Calu3 (cell line): Measurements from ENCODE around the gene ZNF84. TPM values are rescaled to one million over a fixed set of nuclear protein-coding genes. Genes with fewer than 3 reads are reported as not detected.

ENCODE experiments used
- BruUV-seq: library from RNA; stranded (reverse); fragments of 400-500 nt; replicated peaks from 2 replicates; lab custom pipeline; 2021; lab: Mats Ljungman, UMichigan
- CTCF ChIA-PET: fragments of 300-600 bp; sonication (Branson Sonifier 250); formaldehyde crosslinking; loops from one replicate; lab custom pipeline; 2022; ENCODE audit warnings: antibody characterized with exemption; lab: Charles Lee
- DNase-seq: peaks from one replicate; pipeline ENCODE4 v3.0.0; 2022
- H3K27ac Mint-ChIP-seq: one replicate; pipeline ENCODE4 v1.8.0; 2022; ENCODE audit warnings: mixed read lengths; ENCODE audit not compliant: unreplicated experiment
- H3K27me3 Mint-ChIP-seq: one replicate; pipeline ENCODE4 v1.8.0; 2022; ENCODE audit warnings: mixed read lengths; ENCODE audit not compliant: unreplicated experiment
- H3K36me3 Mint-ChIP-seq: one replicate; pipeline ENCODE4 v1.8.0; 2022; ENCODE audit warnings: mild to moderate bottlenecking, moderate library complexity, mixed read lengths; ENCODE audit not compliant: insufficient read depth, unreplicated experiment
- H3K4me1 Mint-ChIP-seq: one replicate; pipeline ENCODE4 v1.8.0; 2022; ENCODE audit warnings: mild to moderate bottlenecking, low read depth, mixed read lengths; ENCODE audit not compliant: unreplicated experiment
- H3K4me3 Mint-ChIP-seq: one replicate; pipeline ENCODE4 v1.8.0; 2022; ENCODE audit warnings: mild to moderate bottlenecking, low read depth, moderate library complexity, mixed read lengths; ENCODE audit not compliant: unreplicated experiment
- H3K9me3 Mint-ChIP-seq: one replicate; pipeline ENCODE4 v1.8.0; 2022; ENCODE audit warnings: low read depth, mixed read lengths; ENCODE audit not compliant: unreplicated experiment
- intact Hi-C: fragments of 100-400 bp; cut with micrococcal nuclease; formaldehyde crosslinking; loops from one replicate; pipeline ENCODE4 v1.10.0; 2022; ENCODE audit not compliant: unreplicated experiment
- total RNA-seq: library from RNA; stranded (reverse); gene quantifications from 2 replicates; pipeline ENCODE4 v1.2.3, GENCODE V29; 2022
- TF ChIP-seq, protein P1 (sequence below): fragments of 200-600 bp; IDR thresholded peaks from one replicate; pipeline ENCODE4 v1.8.0; 2022; ENCODE audit warnings: antibody characterized with exemption; ENCODE audit not compliant: unreplicated experiment

Gene ZNF84
- total RNA-seq, 1 experiment from 2014 or later = 44.5 TPM

- BruUV-seq = no TSS peak
- H3K27ac Mint-ChIP-seq = no peak overlapping the region
Observed at GRCh38 chr12:133105620-133106019, 68.3 kb downstream of the ZNF84 start.

DNA sequence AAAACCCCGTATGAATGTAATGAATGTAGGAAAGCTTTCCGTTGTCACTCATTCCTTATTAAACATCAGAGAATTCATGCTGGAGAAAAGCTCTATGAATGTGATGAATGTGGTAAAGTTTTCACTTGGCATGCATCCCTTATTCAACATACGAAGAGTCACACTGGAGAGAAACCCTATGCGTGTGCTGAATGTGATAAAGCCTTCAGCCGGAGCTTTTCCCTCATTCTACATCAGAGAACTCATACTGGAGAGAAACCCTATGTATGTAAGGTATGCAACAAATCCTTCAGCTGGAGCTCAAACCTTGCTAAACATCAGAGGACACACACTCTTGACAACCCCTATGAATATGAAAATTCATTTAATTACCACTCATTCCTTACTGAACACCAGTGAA lies 68.9 kb downstream of the ZNF84 start:
- intact Hi-C loops = no loop called here
- H3K9me3 Mint-ChIP-seq = peaks cover 33% of the 10 kb centered on the region
- BruUV-seq = no TSS peak

More at GRCh38 chr12:133105620-133106019, 68.3 kb downstream of the ZNF84 start:
- peaks cover 33% of the 10 kb centered on the region for H3K9me3 Mint-ChIP-seq
- H3K4me3 Mint-ChIP-seq = no peak overlapping the region
- H3K36me3 Mint-ChIP-seq = peaks cover 64% of the 10 kb centered on the region
- no peak for DNase-seq
- intact Hi-C loops = no loop called here
- CTCF ChIA-PET = no interaction called here
- H3K4me1 Mint-ChIP-seq = no peaks in the 10 kb centered on the region
- H3K27me3 Mint-ChIP-seq = no peaks in the 10 kb centered on the region
- TF ChIP-seq, protein P1, sequence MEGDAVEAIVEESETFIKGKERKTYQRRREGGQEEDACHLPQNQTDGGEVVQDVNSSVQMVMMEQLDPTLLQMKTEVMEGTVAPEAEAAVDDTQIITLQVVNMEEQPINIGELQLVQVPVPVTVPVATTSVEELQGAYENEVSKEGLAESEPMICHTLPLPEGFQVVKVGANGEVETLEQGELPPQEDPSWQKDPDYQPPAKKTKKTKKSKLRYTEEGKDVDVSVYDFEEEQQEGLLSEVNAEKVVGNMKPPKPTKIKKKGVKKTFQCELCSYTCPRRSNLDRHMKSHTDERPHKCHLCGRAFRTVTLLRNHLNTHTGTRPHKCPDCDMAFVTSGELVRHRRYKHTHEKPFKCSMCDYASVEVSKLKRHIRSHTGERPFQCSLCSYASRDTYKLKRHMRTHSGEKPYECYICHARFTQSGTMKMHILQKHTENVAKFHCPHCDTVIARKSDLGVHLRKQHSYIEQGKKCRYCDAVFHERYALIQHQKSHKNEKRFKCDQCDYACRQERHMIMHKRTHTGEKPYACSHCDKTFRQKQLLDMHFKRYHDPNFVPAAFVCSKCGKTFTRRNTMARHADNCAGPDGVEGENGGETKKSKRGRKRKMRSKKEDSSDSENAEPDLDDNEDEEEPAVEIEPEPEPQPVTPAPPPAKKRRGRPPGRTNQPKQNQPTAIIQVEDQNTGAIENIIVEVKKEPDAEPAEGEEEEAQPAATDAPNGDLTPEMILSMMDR = no peak

DNA sequence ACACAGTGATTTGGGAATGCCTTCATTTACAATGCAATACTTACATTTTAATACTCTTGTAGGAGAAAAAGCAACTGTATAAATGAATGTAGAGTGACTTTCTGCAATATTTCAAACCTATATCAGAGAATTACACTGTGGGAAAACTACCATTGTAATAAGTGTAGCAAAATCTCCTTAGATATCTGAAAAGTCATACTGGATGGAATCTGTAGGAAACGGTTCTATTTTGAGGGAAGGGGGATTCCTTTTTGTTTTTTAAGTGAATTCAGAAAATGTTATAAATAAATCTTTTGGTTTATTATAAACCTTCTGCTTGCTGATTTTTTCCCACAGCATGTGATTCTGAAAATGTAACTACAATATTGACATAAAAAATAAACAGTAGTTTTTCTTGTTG lies 69.8 kb downstream of the ZNF84 start:
- CTCF ChIA-PET = no interaction called here
- H3K4me1 Mint-ChIP-seq = no peaks in the 10 kb centered on the region
- no peaks in the 10 kb centered on the region for H3K27me3 Mint-ChIP-seq
- peaks cover 32% of the 10 kb centered on the region for H3K9me3 Mint-ChIP-seq
- intact Hi-C loops = no loop called here
- BruUV-seq = no TSS peak
- peaks cover 49% of the 10 kb centered on the region for H3K36me3 Mint-ChIP-seq
- H3K27ac Mint-ChIP-seq = no peak overlapping the region
- no peak for DNase-seq
- no peak overlapping the region for H3K4me3 Mint-ChIP-seq
- TF ChIP-seq, protein P1 = no peak

More for the DNA sequence above, 68.9 kb downstream of the ZNF84 start:
- CTCF ChIA-PET = no interaction called here
- no peaks in the 10 kb centered on the region for H3K4me1 Mint-ChIP-seq
- no peak for DNase-seq
- peaks cover 58% of the 10 kb centered on the region for H3K36me3 Mint-ChIP-seq
- TF ChIP-seq, protein P1 = no peak
- no peak overlapping the region for H3K27ac Mint-ChIP-seq
- no peaks in the 10 kb centered on the region for H3K27me3 Mint-ChIP-seq
- no peak overlapping the region for H3K4me3 Mint-ChIP-seq

- Mint-ChIP-seq H3K9me3 (peaks cover 28% of the 10 kb centered on the region), H3K27ac (no peak overlapping the region), H3K4me1 (no peaks in the 10 kb centered on the region), H3K4me3 (no peak overlapping the region), H3K36me3 (peaks cover 41% of the 10 kb centered on the region), H3K27me3 (no peaks in the 10 kb centered on the region)
- CTCF ChIA-PET = no interaction called here
- DNase-seq = no peak
- no TSS peak for BruUV-seq
- TF ChIP-seq, protein P1 = no peak
- intact Hi-C loops = no loop called here
Observed at GRCh38 chr12:133108150-133108549, 70.8 kb downstream of the ZNF84 start.

Other genes starting within 250 kb of the ZNF84 start
- 116 and 117 TPM in 2 replicates for gene GOLGA3, start 208.6 kb upstream of the ZNF84 start, total RNA-seq
- 47.2 and 49.5 TPM in 2 replicates for gene CHFR, start 149.9 kb upstream of the ZNF84 start, total RNA-seq
- 31.1 and 32.8 TPM in 2 replicates for gene ZNF605, start 81.2 kb upstream of the ZNF84 start, total RNA-seq
- gene ZNF26, start 51.1 kb upstream of the ZNF84 start, total RNA-seq = 25.3 and 28.5 TPM in 2 replicates
- gene ZNF140, start 43.4 kb downstream of the ZNF84 start, total RNA-seq = 16.0 and 19.6 TPM in 2 replicates
- gene ZNF891, start 92.8 kb downstream of the ZNF84 start, total RNA-seq = 4.2 and 4.8 TPM in 2 replicates
- 19.1 and 23.0 TPM in 2 replicates for gene ZNF10, start 93.1 kb downstream of the ZNF84 start, total RNA-seq
- 31.6 and 41.4 TPM in 2 replicates for gene ZNF268, start 144.0 kb downstream of the ZNF84 start, total RNA-seq
- not detected in 2 replicates for gene ANHX, start 198.4 kb downstream of the ZNF84 start, total RNA-seq